Hepatocyte (in vitro differentiated cells): ENCODE data around the gene SNX2. TPM values are rescaled to one million over a fixed set of nuclear protein-coding genes. Genes with fewer than 3 reads are reported as not detected.

Source experiments
- DNase-seq: peaks from one replicate; pipeline ENCODE4 v3.0.0-alpha.2; 2016; ENCODE audit warnings: low spot score
- H2AFZ ChIP-seq: fragments of 200-600 bp; sonication (generic); 2 replicates; pipeline ENCODE4 v1.6.0; 2016; ENCODE audit warnings: antibody characterized with exemption, mild to moderate bottlenecking
- H3K27ac ChIP-seq: fragments of 200-600 bp; sonication (generic); 2 replicates; pipeline ENCODE4 v1.5.1; 2016; ENCODE audit warnings: mild to moderate bottlenecking
- H3K27me3 ChIP-seq: fragments of 200-600 bp; sonication (generic); 2 replicates; pipeline ENCODE4 v1.6.1; 2016
- H3K36me3 ChIP-seq: fragments of 200-600 bp; sonication (generic); replicated peaks from 2 replicates; pipeline ENCODE4 v1.5.1; 2016; ENCODE audit warnings: low read depth; ENCODE audit not compliant: insufficient read depth
- H3K4me1 ChIP-seq: fragments of 200-600 bp; sonication (generic); 2 replicates; pipeline ENCODE4 v1.5.1; 2016; ENCODE audit warnings: mild to moderate bottlenecking, moderate library complexity; ENCODE audit not compliant: insufficient read depth
- H3K4me2 ChIP-seq: fragments of 200-600 bp; sonication (generic); 2 replicates; pipeline ENCODE4 v1.6.0; 2016
- H3K4me3 ChIP-seq: fragments of 200-600 bp; sonication (generic); 2 replicates; pipeline ENCODE4 v1.5.1; 2016; ENCODE audit warnings: mild to moderate bottlenecking
- H3K79me2 ChIP-seq: fragments of 200-600 bp; sonication (generic); 2 replicates; pipeline ENCODE4 v1.6.0; 2017; ENCODE audit warnings: mild to moderate bottlenecking
- H3K9me2 ChIP-seq: fragments of 200-600 bp; sonication (generic); replicated peaks from 2 replicates; pipeline ENCODE4 v1.6.0; 2017; ENCODE audit warnings: mild to moderate bottlenecking; ENCODE audit not compliant: insufficient read depth
- H3K9me3 ChIP-seq: fragments of 200-600 bp; sonication (generic); 2 replicates; pipeline ENCODE4 v1.5.1; 2016; ENCODE audit warnings: low read depth, mild to moderate bottlenecking
- H4K20me1 ChIP-seq: fragments of 200-600 bp; sonication (generic); 2 replicates; pipeline ENCODE4 v1.6.0; 2016; ENCODE audit warnings: mild to moderate bottlenecking; ENCODE audit not compliant: insufficient read depth, poor library complexity, severe bottlenecking
- CTCF ChIP-seq: fragments of 200-600 bp; sonication (generic); IDR thresholded peaks from 2 replicates; pipeline ENCODE4 v1.5.1; 2016; ENCODE audit warnings: antibody characterized with exemption, mild to moderate bottlenecking; ENCODE audit not compliant: poor library complexity
- EZH2 ChIP-seq: fragments of 200-600 bp; sonication (generic); IDR thresholded peaks from 2 replicates; pipeline ENCODE4 v1.6.1; 2016; ENCODE audit warnings: antibody characterized with exemption, mild to moderate bottlenecking, borderline replicate concordance
- EZH2phosphoT487 ChIP-seq: fragments of 200-600 bp; sonication (generic); IDR thresholded peaks from one replicate; pipeline ENCODE4 v1.6.1; 2018; ENCODE audit warnings: antibody characterized with exemption, mild to moderate bottlenecking, low read depth, moderate library complexity; ENCODE audit not compliant: unreplicated experiment, severe bottlenecking
- WGBS: methylation state at CpG from one replicate; pipeline ENCODE4 v1.1.6; 2016; ENCODE audit warnings: low lambda C conversion rate; ENCODE audit errors: missing lambda C conversion rate; 5-methylcytosine and 5-hydroxymethylcytosine counted together
- polyA plus RNA-seq: library from polyadenylated mRNA; unstranded; fragments of >200 nt; fragmentation: Nextera tagmentation; extraction: Ambion mirVana; gene quantifications from 2 replicates; pipeline ENCODE4 v1.2.1, GENCODE V29; 2016
- total RNA-seq: library from RNA; depleted of rRNA; stranded (reverse); fragments of >200 nt; gene quantifications from 2 replicates; pipeline ENCODE4 v1.2.3, GENCODE V29; 2014

The SNX2 gene
- total and polyA plus RNA-seq, 2 experiments from 2014 or later = 99.5 to 107 TPM

- Histone ChIP-seq H3K36me3 (no peaks in the 10 kb centered on the region), H3K27ac (no peak overlapping the region), H3K4me3 (no peak overlapping the region), H3K4me1 (peaks cover 7% of the 10 kb centered on the region), H4K20me1 (no peaks in the 10 kb centered on the region), H3K27me3 (no peaks in the 10 kb centered on the region), H3K4me2 (no peak overlapping the region), H3K9me2 (no peaks in the 10 kb centered on the region), H3K79me2 (peaks cover 44% of the 10 kb centered on the region), H3K9me3 (no peaks in the 10 kb centered on the region), H2AFZ (no peak overlapping the region)
- TF ChIP-seq CTCF (no peak), EZH2phosphoT487 (no peak)
- no peak for DNase-seq
- WGBS = 83% methylated on average over 1 of the region's 2 CpGs
Observed at GRCh38 chr5:122863240-122863639, 88.4 kb downstream of the SNX2 start.

GRCh38 chr5:122863721-122864120 is 88.8 kb downstream of the SNX2 start:
- H3K27me3 ChIP-seq = no peaks in the 10 kb centered on the region
- no peaks in the 10 kb centered on the region for H3K9me3 ChIP-seq
- no peaks in the 10 kb centered on the region for H4K20me1 ChIP-seq
- H3K36me3 ChIP-seq = no peaks in the 10 kb centered on the region
- DNase-seq = no peak
- H3K4me2 ChIP-seq = no peak overlapping the region
- WGBS = 100% methylated on average over 4 of the region's 4 CpGs
- peaks cover 44% of the 10 kb centered on the region for H3K79me2 ChIP-seq
- TF ChIP-seq EZH2 = no peak
- TF ChIP-seq CTCF = no peak
- no peak for TF ChIP-seq EZH2phosphoT487
- no peaks in the 10 kb centered on the region for H3K9me2 ChIP-seq
- no peak overlapping the region for H3K4me3 ChIP-seq
- no peak overlapping the region for H3K27ac ChIP-seq
- H3K4me1 ChIP-seq = peaks cover 7% of the 10 kb centered on the region
- H2AFZ ChIP-seq = no peak overlapping the region

GRCh38 chr5:122864400-122864799 is 89.5 kb downstream of the SNX2 start:
- Histone ChIP-seq H3K9me3 (no peaks in the 10 kb centered on the region), H4K20me1 (no peaks in the 10 kb centered on the region), H3K27ac (no peak overlapping the region), H2AFZ (no peak overlapping the region), H3K4me1 (peaks cover 8% of the 10 kb centered on the region), H3K79me2 (peaks cover 48% of the 10 kb centered on the region), H3K36me3 (no peaks in the 10 kb centered on the region), H3K4me3 (no peak overlapping the region), H3K4me2 (no peak overlapping the region), H3K9me2 (no peaks in the 10 kb centered on the region), H3K27me3 (no peaks in the 10 kb centered on the region)
- TF ChIP-seq EZH2 (no peak), EZH2phosphoT487 (no peak), CTCF (no peak)
- DNase-seq = no peak
- WGBS = 96% methylated on average over 6 of the region's 6 CpGs

- H2AFZ ChIP-seq = no peak overlapping the region
- H3K4me1 ChIP-seq = peaks cover 8% of the 10 kb centered on the region
- H3K36me3 ChIP-seq = no peaks in the 10 kb centered on the region
- no peak overlapping the region for H3K27ac ChIP-seq
- no peaks in the 10 kb centered on the region for H3K9me2 ChIP-seq
- H3K4me3 ChIP-seq = no peak overlapping the region
- WGBS = 91% methylated on average over 1 of the region's 1 CpG
- no peaks in the 10 kb centered on the region for H3K9me3 ChIP-seq
- no peaks in the 10 kb centered on the region for H3K27me3 ChIP-seq
- DNase-seq = no peak
- TF ChIP-seq EZH2 (no peak), EZH2phosphoT487 (no peak), CTCF (no peak)
- peaks cover 44% of the 10 kb centered on the region for H3K79me2 ChIP-seq
- H4K20me1 ChIP-seq = no peaks in the 10 kb centered on the region
- no peak overlapping the region for H3K4me2 ChIP-seq
Observed at GRCh38 chr5:122864842-122865241, 90.0 kb downstream of the SNX2 start.
